K562 (cell line): Measurements from ENCODE around the gene SRM. TPM values are rescaled to one million over a fixed set of nuclear protein-coding genes. Genes with fewer than 3 reads are reported as not detected.

Source experiments
- ELF4 ChIP-seq: fragments of 450-650 bp; formaldehyde crosslinking; IDR thresholded peaks from 2 replicates; pipeline ENCODE4 v1.4.0; 2022; ENCODE audit warnings: missing genetic modification characterization
- HMG20A ChIP-seq: fragments of 450-650 bp; formaldehyde crosslinking; conservative IDR thresholded peaks from 2 replicates; pipeline ENCODE4 v1.4.0; 2020; ENCODE audit warnings: mild to moderate bottlenecking, mixed read lengths
- NELFE ChIP-seq: IDR thresholded peaks from 2 replicates; pipeline ENCODE4 v1.6.1; 2011; ENCODE audit warnings: mild to moderate bottlenecking; ENCODE audit not compliant: insufficient read depth, insufficient read length
- NUFIP1 ChIP-seq: fragments of 450-650 bp; IDR thresholded peaks from 2 replicates; pipeline ENCODE4 v1.6.1; 2018; ENCODE audit not compliant: partially characterized antibody
- PHF20 ChIP-seq: fragments of 450-650 bp; IDR thresholded peaks from 2 replicates; pipeline ENCODE4 v1.6.1; 2018; ENCODE audit not compliant: partially characterized antibody
- POLR2A ChIP-seq: fragments of 450-650 bp; conservative IDR thresholded peaks from 2 replicates; pipeline ENCODE4 v1.6.1; 2016
- POLR2G ChIP-seq: fragments of 200-400 bp; formaldehyde crosslinking; IDR thresholded peaks from 2 replicates; pipeline ENCODE4 v1.6.1; 2017; ENCODE audit warnings: low read depth, mild to moderate bottlenecking, antibody characterized with exemption, low read length, moderate library complexity
- RB1 ChIP-seq: fragments of 450-650 bp; IDR thresholded peaks from 2 replicates; pipeline ENCODE4 v1.6.1; 2017; ENCODE audit warnings: low read depth, mild to moderate bottlenecking
- SUPT5H ChIP-seq: fragments of 450-650 bp; IDR thresholded peaks from 2 replicates; pipeline ENCODE4 v1.6.1; 2016
- THRA ChIP-seq: fragments of 450-650 bp; IDR thresholded peaks from 2 replicates; pipeline ENCODE4 v1.6.1; 2017; ENCODE audit warnings: mild to moderate bottlenecking, moderate library complexity
- ZNF512 ChIP-seq: IDR thresholded peaks from 2 replicates; pipeline ENCODE4 v1.6.1; 2016; ENCODE audit warnings: missing genetic modification characterization, missing compliant biosample characterization
- ZNF589 ChIP-seq: fragments of 200-800 bp; sonication (Bioruptor generic); IDR thresholded peaks from 2 replicates; pipeline ENCODE4 v1.6.1; 2016; ENCODE audit warnings: low read depth, missing genetic modification characterization, missing compliant biosample characterization
- ZNF695 ChIP-seq: fragments of 450-650 bp; formaldehyde crosslinking; IDR thresholded peaks from 2 replicates; pipeline ENCODE4 v1.4.0; 2020; ENCODE audit warnings: mild to moderate bottlenecking, moderate library complexity
- ZNF778 ChIP-seq: fragments of 450-650 bp; formaldehyde crosslinking; IDR thresholded peaks from 2 replicates; pipeline ENCODE4 v1.4.0; 2020; ENCODE audit warnings: mild to moderate bottlenecking, moderate library complexity
- polyA plus RNA-seq, 8 experiments: library from polyadenylated mRNA; depleted of rRNA in 4 of 8; stranded (reverse) in 5 of 8; unstranded in 3 of 8; fragments of >200 nt; fragmentation: Nextera tagmentation in 2 of 8; fragmentation: Illumina TruSeq in 1 of 8; extraction: Ambion mirVana in 2 of 8; extraction: Trizol in 1 of 8; gene quantifications; 2 replicates each; pipeline versions ENCODE4 v1.2.1 to v1.2.3, GENCODE V29; 2011 to 2014; ENCODE audit warnings: inconsistent platforms in 1 of 8, missing spikeins in 1 of 8
- total RNA-seq, 7 experiments: library from RNA; depleted of rRNA in 6 of 7; stranded (reverse); fragments of >200 nt in 6 of 7; fragmentation: Illumina TruSeq in 2 of 7; extraction: Trizol in 2 of 7; gene quantifications; 2 replicates each; pipeline versions ENCODE4 v1.2.1 to v1.2.3, GENCODE V29; 2011 to 2021; ENCODE audit warnings: low replicate concordance in 1 of 7
- TF ChIP-seq, protein P1 (sequence below), 2 experiments: fragments of 450-650 bp in 1 of 2; sonication (generic) in 1 of 2; formaldehyde crosslinking in 1 of 2; IDR thresholded peaks; 2 replicates each; pipeline versions ENCODE4 v1.7.1 to v1.9.0; 2016 to 2022; ENCODE audit warnings: inconsistent platforms in 1 of 2, mild to moderate bottlenecking in 1 of 2, missing genetic modification reagents in 1 of 2
- TF ChIP-seq, protein P2 (sequence below): fragments of 450-650 bp; formaldehyde crosslinking; IDR thresholded peaks from 2 replicates; pipeline ENCODE4 v1.4.0; 2020; ENCODE audit warnings: mild to moderate bottlenecking, mixed read lengths

Gene SRM
- total and polyA plus RNA-seq, 9 of the 15 experiments (the other 6 are each of a cell fraction or from before 2014, with no cell fraction given), result 23.9 to 373 (median 82.5) TPM

GRCh38 chr1:11025618-11026017, 34.2 kb downstream of the SRM start (continued):
- TF ChIP-seq ZNF512 (tag), result no peak
- TF ChIP-seq, protein P1, sequence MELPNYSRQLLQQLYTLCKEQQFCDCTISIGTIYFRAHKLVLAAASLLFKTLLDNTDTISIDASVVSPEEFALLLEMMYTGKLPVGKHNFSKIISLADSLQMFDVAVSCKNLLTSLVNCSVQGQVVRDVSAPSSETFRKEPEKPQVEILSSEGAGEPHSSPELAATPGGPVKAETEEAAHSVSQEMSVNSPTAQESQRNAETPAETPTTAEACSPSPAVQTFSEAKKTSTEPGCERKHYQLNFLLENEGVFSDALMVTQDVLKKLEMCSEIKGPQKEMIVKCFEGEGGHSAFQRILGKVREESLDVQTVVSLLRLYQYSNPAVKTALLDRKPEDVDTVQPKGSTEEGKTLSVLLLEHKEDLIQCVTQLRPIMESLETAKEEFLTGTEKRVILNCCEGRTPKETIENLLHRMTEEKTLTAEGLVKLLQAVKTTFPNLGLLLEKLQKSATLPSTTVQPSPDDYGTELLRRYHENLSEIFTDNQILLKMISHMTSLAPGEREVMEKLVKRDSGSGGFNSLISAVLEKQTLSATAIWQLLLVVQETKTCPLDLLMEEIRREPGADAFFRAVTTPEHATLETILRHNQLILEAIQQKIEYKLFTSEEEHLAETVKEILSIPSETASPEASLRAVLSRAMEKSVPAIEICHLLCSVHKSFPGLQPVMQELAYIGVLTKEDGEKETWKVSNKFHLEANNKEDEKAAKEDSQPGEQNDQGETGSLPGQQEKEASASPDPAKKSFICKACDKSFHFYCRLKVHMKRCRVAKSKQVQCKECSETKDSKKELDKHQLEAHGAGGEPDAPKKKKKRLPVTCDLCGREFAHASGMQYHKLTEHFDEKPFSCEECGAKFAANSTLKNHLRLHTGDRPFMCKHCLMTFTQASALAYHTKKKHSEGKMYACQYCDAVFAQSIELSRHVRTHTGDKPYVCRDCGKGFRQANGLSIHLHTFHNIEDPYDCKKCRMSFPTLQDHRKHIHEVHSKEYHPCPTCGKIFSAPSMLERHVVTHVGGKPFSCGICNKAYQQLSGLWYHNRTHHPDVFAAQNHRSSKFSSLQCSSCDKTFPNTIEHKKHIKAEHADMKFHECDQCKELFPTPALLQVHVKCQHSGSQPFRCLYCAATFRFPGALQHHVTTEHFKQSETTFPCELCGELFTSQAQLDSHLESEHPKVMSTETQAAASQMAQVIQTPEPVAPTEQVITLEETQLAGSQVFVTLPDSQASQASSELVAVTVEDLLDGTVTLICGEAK (IDR thresholded peaks at IDR 0.05), result no peak
- TF ChIP-seq, protein P1 (CRISPR knock-in tag; IDR thresholded peaks at IDR 0.05), result no peak
- TF ChIP-seq THRA, result no peak
- peak; percentile 48 for TF ChIP-seq POLR2A
- no peak for TF ChIP-seq ZNF778 (CRISPR knock-in tag)
- TF ChIP-seq ZNF589 (CRISPR knock-in tag), result no peak
- no peak for TF ChIP-seq ELF4 (CRISPR knock-in tag)
- no peak for TF ChIP-seq NELFE
- TF ChIP-seq, protein P2, sequence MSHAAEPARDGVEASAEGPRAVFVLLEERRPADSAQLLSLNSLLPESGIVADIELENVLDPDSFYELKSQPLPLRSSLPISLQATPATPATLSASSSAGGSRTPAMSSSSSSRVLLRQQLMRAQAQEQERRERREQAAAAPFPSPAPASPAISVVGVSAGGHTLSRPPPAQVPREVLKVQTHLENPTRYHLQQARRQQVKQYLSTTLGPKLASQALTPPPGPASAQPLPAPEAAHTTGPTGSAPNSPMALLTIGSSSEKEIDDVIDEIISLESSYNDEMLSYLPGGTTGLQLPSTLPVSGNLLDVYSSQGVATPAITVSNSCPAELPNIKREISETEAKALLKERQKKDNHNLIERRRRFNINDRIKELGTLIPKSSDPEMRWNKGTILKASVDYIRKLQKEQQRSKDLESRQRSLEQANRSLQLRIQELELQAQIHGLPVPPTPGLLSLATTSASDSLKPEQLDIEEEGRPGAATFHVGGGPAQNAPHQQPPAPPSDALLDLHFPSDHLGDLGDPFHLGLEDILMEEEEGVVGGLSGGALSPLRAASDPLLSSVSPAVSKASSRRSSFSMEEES, result no peak
- TF ChIP-seq HMG20A (CRISPR knock-in tag), result no peak
- no peak for TF ChIP-seq ZNF695 (CRISPR knock-in tag)
- peak; percentile 53 for TF ChIP-seq SUPT5H
- no peak for TF ChIP-seq NUFIP1
- no peak for TF ChIP-seq POLR2G
- no peak for TF ChIP-seq PHF20
- TF ChIP-seq RB1, result no peak
